KMS-11 (cell line): ENCODE data around the gene SYNCRIP.

Experiments
- H2AFZ ChIP-seq: fragments of 200-600 bp; sonication (generic); 2 replicates; pipeline ENCODE4 v1.6.1; 2016; ENCODE audit warnings: antibody characterized with exemption, mixed run types, low read depth
- H3K27ac ChIP-seq: fragments of 200-600 bp; sonication (generic); 2 replicates; pipeline ENCODE4 v1.6.1; 2016; ENCODE audit warnings: mild to moderate bottlenecking, mixed run types
- H3K27me3 ChIP-seq: fragments of 200-600 bp; sonication (generic); 2 replicates; pipeline ENCODE4 v1.6.1; 2017; ENCODE audit warnings: mild to moderate bottlenecking, low read depth, mixed run types, moderate library complexity; ENCODE audit not compliant: insufficient read depth
- H3K36me3 ChIP-seq: fragments of 200-600 bp; sonication (generic); 2 replicates; pipeline ENCODE4 v1.6.1; 2017; ENCODE audit warnings: mild to moderate bottlenecking, mixed run types; ENCODE audit not compliant: insufficient read depth
- H3K4me1 ChIP-seq: fragments of 200-600 bp; sonication (generic); 2 replicates; pipeline ENCODE4 v1.6.1; 2016; ENCODE audit warnings: mild to moderate bottlenecking, low read depth, mixed run types; ENCODE audit not compliant: poor library complexity, severe bottlenecking
- H3K4me2 ChIP-seq: fragments of 200-600 bp; sonication (generic); 2 replicates; pipeline ENCODE4 v1.7.0; 2016; ENCODE audit warnings: mild to moderate bottlenecking, mixed run types
- H3K4me3 ChIP-seq: fragments of 200-600 bp; sonication (generic); IDR thresholded peaks from 2 replicates; pipeline ENCODE4 v1.6.1; 2017; ENCODE audit warnings: low read depth, low read length, mixed read lengths; ENCODE audit not compliant: insufficient read depth
- H3K79me2 ChIP-seq: fragments of 200-600 bp; sonication (generic); 2 replicates; pipeline ENCODE4 v1.6.1; 2016; ENCODE audit warnings: low read depth, mixed run types; ENCODE audit not compliant: insufficient read depth
- H3K9ac ChIP-seq: fragments of 200-600 bp; sonication (generic); 2 replicates; pipeline ENCODE4 v1.6.1; 2016; ENCODE audit warnings: mild to moderate bottlenecking, mixed run types
- H4K20me1 ChIP-seq: fragments of 200-600 bp; sonication (generic); 2 replicates; pipeline ENCODE4 v1.6.1; 2016; ENCODE audit warnings: mild to moderate bottlenecking, mixed run types; ENCODE audit not compliant: insufficient read depth
- TF ChIP-seq, protein P1 (sequence below): fragments of 200-600 bp; sonication (generic); conservative IDR thresholded peaks from 2 replicates; pipeline ENCODE4 v1.6.1; 2017; ENCODE audit warnings: low read depth, mild to moderate bottlenecking, antibody characterized with exemption, low read length, moderate library complexity, mixed read lengths

The SYNCRIP gene

DNA sequence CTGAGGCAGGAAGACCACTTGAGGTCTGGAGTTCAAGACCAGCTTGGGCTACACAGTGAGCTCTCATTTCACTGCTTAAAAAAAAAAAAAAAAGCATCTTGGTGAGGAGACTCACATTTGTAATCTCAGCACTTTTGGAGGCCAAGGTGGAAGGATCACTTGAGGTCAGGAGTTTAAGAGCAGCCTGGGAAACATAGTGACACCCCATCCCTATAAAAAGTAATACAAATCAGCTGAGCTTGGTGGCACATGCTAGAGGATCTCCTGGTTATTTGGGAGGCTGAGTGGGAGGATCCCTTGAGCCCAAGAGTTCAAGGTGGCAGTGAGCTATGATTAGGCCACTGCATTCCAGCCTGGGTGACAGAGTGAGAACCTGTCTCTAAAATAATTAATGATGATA lies 29.4 kb upstream of the SYNCRIP start:
- H3K9ac ChIP-seq: no peak overlapping the region
- H3K79me2 ChIP-seq: peaks cover 24% of the 10 kb centered on the region
- H3K4me1 ChIP-seq: peaks cover 86% of the 10 kb centered on the region
- no peak overlapping the region; the same call in 1 of the 2 replicates for H3K27ac ChIP-seq
- H3K27me3 ChIP-seq: no peaks in the 10 kb centered on the region
- peaks cover 21% of the 10 kb centered on the region for H4K20me1 ChIP-seq
- H2AFZ ChIP-seq: no peak overlapping the region
- no peaks in the 10 kb centered on the region; the same call in 1 of the 2 replicates for H3K36me3 ChIP-seq
- TF ChIP-seq, protein P1, sequence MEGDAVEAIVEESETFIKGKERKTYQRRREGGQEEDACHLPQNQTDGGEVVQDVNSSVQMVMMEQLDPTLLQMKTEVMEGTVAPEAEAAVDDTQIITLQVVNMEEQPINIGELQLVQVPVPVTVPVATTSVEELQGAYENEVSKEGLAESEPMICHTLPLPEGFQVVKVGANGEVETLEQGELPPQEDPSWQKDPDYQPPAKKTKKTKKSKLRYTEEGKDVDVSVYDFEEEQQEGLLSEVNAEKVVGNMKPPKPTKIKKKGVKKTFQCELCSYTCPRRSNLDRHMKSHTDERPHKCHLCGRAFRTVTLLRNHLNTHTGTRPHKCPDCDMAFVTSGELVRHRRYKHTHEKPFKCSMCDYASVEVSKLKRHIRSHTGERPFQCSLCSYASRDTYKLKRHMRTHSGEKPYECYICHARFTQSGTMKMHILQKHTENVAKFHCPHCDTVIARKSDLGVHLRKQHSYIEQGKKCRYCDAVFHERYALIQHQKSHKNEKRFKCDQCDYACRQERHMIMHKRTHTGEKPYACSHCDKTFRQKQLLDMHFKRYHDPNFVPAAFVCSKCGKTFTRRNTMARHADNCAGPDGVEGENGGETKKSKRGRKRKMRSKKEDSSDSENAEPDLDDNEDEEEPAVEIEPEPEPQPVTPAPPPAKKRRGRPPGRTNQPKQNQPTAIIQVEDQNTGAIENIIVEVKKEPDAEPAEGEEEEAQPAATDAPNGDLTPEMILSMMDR: no peak
- no peak overlapping the region for H3K4me2 ChIP-seq
- no peak overlapping the region for H3K4me3 ChIP-seq

DNA sequence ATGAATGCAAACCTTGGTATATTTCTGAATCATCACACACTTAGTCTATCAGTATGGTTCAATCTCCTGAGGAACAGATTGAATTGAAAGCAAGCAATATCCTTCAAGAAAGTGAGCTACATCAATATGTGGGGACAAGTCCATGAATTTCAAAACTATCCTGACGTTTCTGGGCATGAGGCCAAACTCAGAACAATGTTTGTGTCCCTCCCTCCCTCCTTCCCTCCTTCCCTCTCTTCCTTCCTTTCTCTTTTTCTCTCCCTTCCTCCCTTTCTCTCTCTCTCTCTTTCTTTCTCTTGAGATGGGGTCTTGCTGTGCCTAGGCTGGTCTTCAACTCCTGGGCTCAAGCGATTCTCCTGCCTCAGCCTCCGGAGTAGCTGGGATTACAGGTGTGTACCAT lies 27.9 kb upstream of the SYNCRIP start:
- H2AFZ ChIP-seq: no peak overlapping the region
- peak overlapping the region; percentile 71 for H3K4me2 ChIP-seq
- H3K36me3 ChIP-seq: no peaks in the 10 kb centered on the region
- no peak overlapping the region for H3K9ac ChIP-seq
- H3K4me1 ChIP-seq: peaks cover 76% of the 10 kb centered on the region
- H3K27me3 ChIP-seq: no peaks in the 10 kb centered on the region
- TF ChIP-seq, protein P1: no peak
- no peak overlapping the region for H3K4me3 ChIP-seq
- H3K27ac ChIP-seq: peak overlapping the region; percentile 94
- H3K79me2 ChIP-seq: peaks cover 9% of the 10 kb centered on the region; the same call in 1 of the 2 replicates
- H4K20me1 ChIP-seq: peaks cover 9% of the 10 kb centered on the region; the same call in 1 of the 2 replicates

DNA sequence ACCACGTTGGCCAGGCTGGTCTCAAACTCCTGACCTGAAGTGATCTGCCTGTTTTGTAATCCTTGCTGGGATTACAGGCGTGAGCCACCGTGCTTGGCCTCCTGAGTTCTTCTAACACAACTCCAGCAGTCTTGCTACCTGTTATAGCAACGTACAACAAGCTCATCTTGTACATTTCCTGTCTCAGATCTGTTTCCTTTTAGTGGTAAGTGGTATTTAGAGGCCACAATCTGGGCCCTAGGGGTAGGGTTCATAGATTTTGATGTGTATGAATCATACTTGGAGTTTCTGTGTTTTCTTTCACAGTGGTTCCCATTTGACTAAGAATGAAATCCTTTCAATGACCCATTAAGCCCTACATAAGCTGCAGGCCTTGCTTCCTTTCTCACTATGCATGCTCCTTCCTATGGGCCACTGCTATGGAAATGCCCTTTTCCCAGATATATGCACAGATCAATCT lies 27.1 kb upstream of the SYNCRIP start:
- Histone ChIP-seq H2AFZ (peak overlapping the region; percentile 19; the same call in 1 of the 2 replicates), H3K4me1 (peaks cover 69% of the 10 kb centered on the region), H3K9ac (peak overlapping the region; percentile 60; the same call in 1 of the 2 replicates), H3K36me3 (no peaks in the 10 kb centered on the region), H3K79me2 (peaks cover 2% of the 10 kb centered on the region; the same call in 1 of the 2 replicates), H3K27me3 (no peaks in the 10 kb centered on the region), H4K20me1 (peaks cover 7% of the 10 kb centered on the region; the same call in 1 of the 2 replicates), H3K27ac (peak overlapping the region; percentile 94), H3K4me2 (peak overlapping the region; percentile 71; the same call in 1 of the 2 replicates), H3K4me3 (no peak overlapping the region)
- TF ChIP-seq, protein P1: no peak

DNA sequence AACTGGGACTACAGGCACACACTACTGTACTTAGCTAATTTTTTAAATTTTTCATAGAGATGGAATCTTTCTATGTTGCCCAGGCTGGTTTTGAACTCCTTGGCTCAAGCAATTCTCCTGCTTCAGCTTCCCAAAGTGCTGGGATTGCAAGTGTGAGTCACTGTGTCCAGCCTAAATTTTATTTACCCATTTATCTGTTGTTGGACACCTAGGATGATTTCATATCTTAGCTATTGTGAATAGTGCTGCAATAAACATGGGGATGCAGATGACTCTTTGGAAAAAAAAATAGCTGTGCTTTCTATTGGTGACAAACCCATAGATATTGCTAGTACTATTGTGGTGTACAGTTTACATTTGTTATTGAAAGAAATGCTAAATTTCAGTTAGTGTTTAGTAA lies 19.6 kb upstream of the SYNCRIP start:
- Histone ChIP-seq H3K27ac (no peak overlapping the region), H3K36me3 (no peaks in the 10 kb centered on the region)

More for the DNA sequence above, 19.6 kb upstream of the SYNCRIP start:
- H3K4me1 ChIP-seq: no peaks in the 10 kb centered on the region
- no peak overlapping the region for H3K4me3 ChIP-seq
- TF ChIP-seq, protein P1: no peak
- no peaks in the 10 kb centered on the region for H3K27me3 ChIP-seq
- H3K9ac ChIP-seq: no peak overlapping the region
- no peaks in the 10 kb centered on the region for H3K79me2 ChIP-seq
- H3K4me2 ChIP-seq: no peak overlapping the region
- H4K20me1 ChIP-seq: no peaks in the 10 kb centered on the region
- no peak overlapping the region for H2AFZ ChIP-seq
